ENCODE measurements around the gene DLG2. TPM values are rescaled to one million over a fixed set of nuclear protein-coding genes. Genes with fewer than 3 reads are reported as not detected.

The DLG2 gene
- total and polyA plus RNA-seq, 2 donors, result 3.4 to 42.4 TPM

- 43% methylated on average over 2 of the region's 2 CpGs for WGBS
- no peak overlapping the region for H3K27ac ChIP-seq (ENCODE audit: low read depth)
- DNase-seq (ENCODE audit: extremely low spot score), result no peak
- no peaks in the 10 kb centered on the region for H3K36me3 ChIP-seq (ENCODE audit: insufficient read depth)
- no peaks in the 10 kb centered on the region for H3K4me1 ChIP-seq (ENCODE audit: insufficient read depth)
- H3K4me3 ChIP-seq (ENCODE audit: low read depth, low read length), result no peak overlapping the region
Observed at GRCh38 chr11:84234011-84234410, 1393.1 kb downstream of the DLG2 start.

- Histone ChIP-seq H3K4me3 (ENCODE audit: low read depth, low read length) (no peak overlapping the region), H3K27ac (ENCODE audit: low read depth) (no peak overlapping the region), H3K4me1 (ENCODE audit: insufficient read depth) (no peaks in the 10 kb centered on the region), H3K36me3 (ENCODE audit: insufficient read depth) (no peaks in the 10 kb centered on the region)
- DNase-seq (ENCODE audit: extremely low spot score), result no peak
Observed at GRCh38 chr11:84232511-84232910, 1394.6 kb downstream of the DLG2 start.

- Histone ChIP-seq H3K36me3 (ENCODE audit: insufficient read depth) (no peaks in the 10 kb centered on the region), H3K4me3 (ENCODE audit: low read depth, low read length) (no peak overlapping the region), H3K27ac (ENCODE audit: low read depth) (no peak overlapping the region), H3K4me1 (ENCODE audit: insufficient read depth) (no peaks in the 10 kb centered on the region)
- 86% methylated on average over 3 of the region's 3 CpGs for WGBS
- no peak for DNase-seq (ENCODE audit: extremely low spot score)
Observed at GRCh38 chr11:84230402-84230801, 1396.7 kb downstream of the DLG2 start.

- H3K4me1 ChIP-seq (ENCODE audit: insufficient read depth), result no peaks in the 10 kb centered on the region
- H3K36me3 ChIP-seq (ENCODE audit: insufficient read depth), result no peaks in the 10 kb centered on the region
- DNase-seq (ENCODE audit: extremely low spot score), result no peak
- H3K4me3 ChIP-seq (ENCODE audit: low read depth, low read length), result no peak overlapping the region
- no peak overlapping the region for H3K27ac ChIP-seq (ENCODE audit: low read depth)
- WGBS, result 85% methylated on average over 3 of the region's 3 CpGs
Observed at GRCh38 chr11:84227970-84228665, 1399.0 kb downstream of the DLG2 start.

- no peaks in the 10 kb centered on the region for H3K36me3 ChIP-seq (ENCODE audit: insufficient read depth)
- H3K4me3 ChIP-seq (ENCODE audit: low read depth, low read length), result no peak overlapping the region
- DNase-seq (ENCODE audit: extremely low spot score), result no peak
- H3K27ac ChIP-seq (ENCODE audit: low read depth), result no peak overlapping the region
- no peaks in the 10 kb centered on the region for H3K4me1 ChIP-seq (ENCODE audit: insufficient read depth)
- WGBS, result 92% methylated on average over 1 of the region's 1 CpG
Observed at GRCh38 chr11:84224042-84224441, 1403.1 kb downstream of the DLG2 start.

GRCh38 chr11:84218318-84218717 lies 1408.8 kb downstream of the DLG2 start:
- DNase-seq (ENCODE audit: extremely low spot score), result no peak
- no peaks in the 10 kb centered on the region for H3K4me1 ChIP-seq (ENCODE audit: insufficient read depth)
- H3K36me3 ChIP-seq (ENCODE audit: insufficient read depth), result no peaks in the 10 kb centered on the region
- WGBS, result 77% methylated on average over 4 of the region's 4 CpGs
- no peak overlapping the region for H3K4me3 ChIP-seq (ENCODE audit: low read depth, low read length)
- no peak overlapping the region for H3K27ac ChIP-seq (ENCODE audit: low read depth)

- Histone ChIP-seq H3K36me3 (ENCODE audit: insufficient read depth) (no peaks in the 10 kb centered on the region), H3K27ac (ENCODE audit: low read depth) (no peak overlapping the region), H3K4me1 (ENCODE audit: insufficient read depth) (no peaks in the 10 kb centered on the region), H3K4me3 (ENCODE audit: low read depth, low read length) (no peak overlapping the region)
- 73% methylated on average over 1 of the region's 1 CpG for WGBS
- no peak for DNase-seq (ENCODE audit: extremely low spot score)
Observed at GRCh38 chr11:84215672-84216071, 1411.5 kb downstream of the DLG2 start.

GRCh38 chr11:84214557-84214956 lies 1412.6 kb downstream of the DLG2 start:
- Histone ChIP-seq H3K27ac (ENCODE audit: low read depth) (no peak overlapping the region), H3K4me3 (ENCODE audit: low read depth, low read length) (no peak overlapping the region), H3K36me3 (ENCODE audit: insufficient read depth) (no peaks in the 10 kb centered on the region), H3K4me1 (ENCODE audit: insufficient read depth) (no peaks in the 10 kb centered on the region)
- WGBS, result 96% methylated on average over 1 of the region's 1 CpG
- DNase-seq (ENCODE audit: extremely low spot score), result no peak

GRCh38 chr11:84212468-84213390 lies 1414.4 kb downstream of the DLG2 start:
- no peaks in the 10 kb centered on the region for H3K4me1 ChIP-seq (ENCODE audit: insufficient read depth)
- 93% methylated on average over 20 of the region's 20 CpGs for WGBS
- no peak for DNase-seq (ENCODE audit: extremely low spot score)
- H3K4me3 ChIP-seq (ENCODE audit: low read depth, low read length), result no peak overlapping the region
- H3K27ac ChIP-seq (ENCODE audit: low read depth), result no peak overlapping the region
- H3K36me3 ChIP-seq (ENCODE audit: insufficient read depth), result no peaks in the 10 kb centered on the region

GRCh38 chr11:84211896-84212295 lies 1415.2 kb downstream of the DLG2 start:
- WGBS, result 65% methylated on average over 3 of the region's 3 CpGs
- H3K4me3 ChIP-seq (ENCODE audit: low read depth, low read length), result no peak overlapping the region
- no peak overlapping the region for H3K27ac ChIP-seq (ENCODE audit: low read depth)
- H3K4me1 ChIP-seq (ENCODE audit: insufficient read depth), result no peaks in the 10 kb centered on the region
- DNase-seq (ENCODE audit: extremely low spot score), result no peak
- H3K36me3 ChIP-seq (ENCODE audit: insufficient read depth), result no peaks in the 10 kb centered on the region

GRCh38 chr11:84194696-84195095 lies 1432.4 kb downstream of the DLG2 start:
- WGBS, result 95% methylated on average over 18 of the region's 18 CpGs
- H3K36me3 ChIP-seq (ENCODE audit: insufficient read depth), result no peaks in the 10 kb centered on the region
- H3K4me3 ChIP-seq (ENCODE audit: low read depth, low read length), result no peak overlapping the region

GRCh38 chr11:84193706-84194105 lies 1433.4 kb downstream of the DLG2 start:
- WGBS, result 92% methylated on average over 2 of the region's 2 CpGs
- Histone ChIP-seq H3K27ac (ENCODE audit: low read depth) (no peak overlapping the region), H3K36me3 (ENCODE audit: insufficient read depth) (no peaks in the 10 kb centered on the region), H3K4me1 (ENCODE audit: insufficient read depth) (no peaks in the 10 kb centered on the region), H3K4me3 (ENCODE audit: low read depth, low read length) (no peak overlapping the region)
- no peak for DNase-seq (ENCODE audit: extremely low spot score)

More at GRCh38 chr11:84194696-84195095, 1432.4 kb downstream of the DLG2 start:
- no peak overlapping the region for H3K27ac ChIP-seq (ENCODE audit: low read depth)
- no peaks in the 10 kb centered on the region for H3K4me1 ChIP-seq (ENCODE audit: insufficient read depth)
- no peak for DNase-seq (ENCODE audit: extremely low spot score)

- no peak for DNase-seq (ENCODE audit: extremely low spot score)
- 13% methylated on average over 1 of the region's 1 CpG for WGBS
- no peaks in the 10 kb centered on the region for H3K36me3 ChIP-seq (ENCODE audit: insufficient read depth)
Observed at GRCh38 chr11:84188521-84188920, 1438.6 kb downstream of the DLG2 start.

GRCh38 chr11:84173078-84173477 lies 1454.1 kb downstream of the DLG2 start:
- H3K4me1 ChIP-seq (ENCODE audit: insufficient read depth), result no peaks in the 10 kb centered on the region
- no peak for DNase-seq (ENCODE audit: extremely low spot score)
- no peaks in the 10 kb centered on the region for H3K36me3 ChIP-seq (ENCODE audit: insufficient read depth)
- no peak overlapping the region for H3K4me3 ChIP-seq (ENCODE audit: low read depth, low read length)
- no peak overlapping the region for H3K27ac ChIP-seq (ENCODE audit: low read depth)

More at GRCh38 chr11:84188521-84188920, 1438.6 kb downstream of the DLG2 start:
- Histone ChIP-seq H3K4me3 (ENCODE audit: low read depth, low read length) (no peak overlapping the region), H3K4me1 (ENCODE audit: insufficient read depth) (no peaks in the 10 kb centered on the region), H3K27ac (ENCODE audit: low read depth) (no peak overlapping the region)
